Stimulated activated CD8-positive, alpha-beta memory T cell treated with anti-CD3 and anti-CD28 coated beads, Interleukin-4, amount 100 ng/mL, for 1 hour (primary cell): ENCODE data around the gene SOX6.

Experiments used
- DNase-seq, 2 donors: peaks; one replicate each; pipeline ENCODE4 v3.0.0-alpha.2; 2020; ENCODE audit warnings: low read depth in 2 of 2, low spot score in 1 of 2

The SOX6 gene

GRCh38 chr11:16365581-16366228 lies 9.4 kb upstream of the SOX6 start:
- no peak for DNase-seq

DNA sequence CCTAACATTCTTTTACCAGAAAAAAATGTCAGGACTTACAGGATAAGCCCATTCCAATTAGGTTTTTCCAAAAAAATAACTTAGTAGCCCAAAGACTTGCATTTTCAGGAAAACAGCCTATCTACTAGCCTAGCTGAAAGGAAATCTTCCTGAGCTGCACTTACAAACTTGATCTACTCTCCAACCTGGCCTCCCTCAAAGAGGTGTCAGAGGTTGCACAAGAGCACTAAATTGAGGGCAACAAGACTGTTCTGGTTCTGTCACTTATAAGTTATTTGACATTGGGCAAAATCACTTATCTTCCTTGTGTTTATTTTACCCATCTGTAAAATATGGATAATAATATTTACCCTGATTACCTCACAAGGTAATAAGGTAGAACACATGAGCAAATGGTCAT lies 7.9 kb upstream of the SOX6 start:
- DNase-seq = no peak

GRCh38 chr11:16363706-16364105 lies 7.4 kb upstream of the SOX6 start:
- no peak for DNase-seq

GRCh38 chr11:16361108-16361865 lies 4.9 kb upstream of the SOX6 start:
- DNase-seq = no peak

- DNase-seq = no peak
Measured at GRCh38 chr11:16359369-16359768, 3.0 kb upstream of the SOX6 start.

DNA sequence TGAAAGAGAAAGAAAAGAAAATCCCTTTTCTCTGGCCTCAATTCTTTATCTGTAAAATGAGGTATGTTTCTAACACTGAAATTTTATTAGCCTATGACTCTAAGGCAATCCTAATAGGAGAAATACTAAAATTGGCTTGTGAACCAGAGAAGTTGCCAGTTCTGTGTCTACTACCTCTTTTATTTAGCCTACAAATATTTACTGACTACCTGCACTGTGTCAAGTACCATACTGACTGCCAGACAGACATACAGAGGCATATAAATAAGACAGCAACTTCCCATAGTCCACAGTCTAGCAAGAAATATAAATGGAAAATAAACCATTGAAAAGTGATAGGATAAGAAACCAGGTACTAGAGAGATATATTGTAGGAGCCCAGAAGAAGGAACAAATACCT lies 2.4 kb upstream of the SOX6 start:
- no peak for DNase-seq

DNA sequence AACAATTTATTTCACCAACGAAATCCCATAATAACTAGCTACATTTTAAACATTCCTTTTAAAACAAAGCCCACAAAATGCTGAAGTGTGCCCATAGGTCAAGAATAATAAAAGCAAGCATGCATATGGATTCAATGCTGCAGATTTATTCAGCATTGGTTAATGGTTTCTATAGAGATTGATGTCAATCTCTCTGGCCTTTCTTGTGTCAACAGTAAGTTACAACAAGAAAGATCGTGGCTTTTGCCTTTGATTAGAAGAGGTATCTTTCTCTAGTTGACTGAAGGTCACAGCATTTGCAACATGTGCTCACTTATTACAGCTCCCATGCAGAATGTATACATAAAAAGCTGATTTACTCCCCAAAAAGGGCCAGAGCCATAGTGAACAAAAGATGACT lies 1.4 kb upstream of the SOX6 start:
- no peak for DNase-seq

DNA sequence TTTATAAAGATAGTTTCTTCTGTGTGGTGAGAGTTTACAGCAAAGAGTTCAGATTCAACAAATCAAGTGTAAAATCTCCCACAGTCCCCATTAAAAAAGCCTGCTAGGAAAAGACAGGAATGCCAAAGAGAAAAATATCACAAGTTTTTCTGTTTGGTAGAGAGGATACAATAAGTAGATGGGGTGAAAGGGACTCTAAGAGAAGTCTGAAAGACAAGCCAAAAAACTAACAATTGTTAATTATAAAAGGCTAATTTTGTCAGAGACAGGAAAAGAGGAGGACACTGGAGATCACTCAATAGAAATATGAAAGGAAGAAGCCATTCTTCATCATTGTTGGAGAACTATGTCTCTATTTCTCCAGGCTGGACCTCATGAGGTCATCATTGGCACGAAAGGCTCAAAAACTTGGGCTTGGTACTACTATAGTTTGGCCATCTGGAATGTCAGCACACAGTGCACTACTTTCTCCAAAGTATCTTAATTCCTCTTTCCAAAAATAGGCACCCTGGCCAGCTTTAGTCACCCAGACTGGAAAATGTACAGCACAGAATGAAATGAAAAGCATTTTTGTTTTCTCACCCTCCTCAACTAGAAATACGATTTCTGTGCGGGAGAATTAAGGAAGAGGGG lies 531 bp upstream of the SOX6 start:
- DNase-seq = no peak

- no peak for DNase-seq
Measured at GRCh38 chr11:16352707-16353106, 3.6 kb downstream of the SOX6 start.

DNA sequence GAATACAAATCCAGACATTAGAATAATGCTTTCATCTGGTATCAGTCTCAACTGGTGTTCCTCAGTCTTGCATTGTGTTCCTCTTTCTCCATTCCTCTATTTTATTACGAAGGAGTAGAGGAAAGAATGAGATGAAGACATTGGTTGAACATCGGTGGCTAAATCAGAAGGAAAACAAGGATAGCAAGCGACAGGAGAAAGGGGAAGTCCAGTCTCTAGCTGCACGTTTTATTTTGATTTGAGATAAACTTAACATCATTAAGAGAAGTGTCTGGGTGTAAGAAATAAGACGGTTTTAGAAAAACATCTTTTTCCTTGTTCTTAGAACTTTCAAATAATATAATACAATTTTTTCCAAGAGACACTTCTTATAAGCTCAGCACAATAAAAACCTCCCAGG lies 6.2 kb downstream of the SOX6 start:
- no peak for DNase-seq

DNA sequence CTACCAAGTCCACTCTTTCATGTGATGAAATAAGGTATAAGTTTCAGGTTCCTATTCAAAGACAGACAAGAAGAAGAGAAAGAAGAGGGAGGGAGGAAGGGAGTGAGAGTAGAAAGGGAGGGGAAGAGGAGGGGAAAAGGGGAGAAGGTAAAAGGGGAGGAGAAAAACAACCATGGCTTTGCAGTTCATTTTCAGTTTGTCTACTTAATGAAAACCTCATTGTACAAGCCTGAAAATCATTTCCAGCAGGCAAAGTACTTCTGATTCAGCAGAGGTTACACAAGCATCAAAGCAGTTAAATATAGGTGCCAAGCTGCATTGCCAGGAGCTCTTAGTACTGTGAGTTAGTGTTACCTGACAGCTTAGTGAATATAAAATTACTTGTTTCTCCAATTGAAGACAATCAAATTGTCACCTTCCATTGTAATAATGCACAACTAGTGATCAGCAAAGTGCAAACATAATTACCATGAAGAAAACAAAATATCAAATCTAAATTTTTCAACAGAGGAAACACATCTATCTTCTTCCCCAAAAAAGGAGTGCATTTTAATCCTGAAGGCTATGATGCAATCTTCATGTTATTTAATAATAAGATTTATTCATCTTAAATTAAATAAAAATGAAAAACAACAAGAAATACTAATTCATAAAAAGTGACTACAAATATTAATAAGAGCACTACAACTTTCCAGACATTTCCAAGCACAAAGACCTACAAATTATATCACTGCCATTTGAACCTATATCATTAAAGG lies 8.2 kb downstream of the SOX6 start:
- no peak for DNase-seq

GRCh38 chr11:16346975-16347374 lies 9.4 kb downstream of the SOX6 start:
- no peak for DNase-seq

GRCh38 chr11:16341853-16342252 lies 14.5 kb downstream of the SOX6 start:
- no peak for DNase-seq

DNA sequence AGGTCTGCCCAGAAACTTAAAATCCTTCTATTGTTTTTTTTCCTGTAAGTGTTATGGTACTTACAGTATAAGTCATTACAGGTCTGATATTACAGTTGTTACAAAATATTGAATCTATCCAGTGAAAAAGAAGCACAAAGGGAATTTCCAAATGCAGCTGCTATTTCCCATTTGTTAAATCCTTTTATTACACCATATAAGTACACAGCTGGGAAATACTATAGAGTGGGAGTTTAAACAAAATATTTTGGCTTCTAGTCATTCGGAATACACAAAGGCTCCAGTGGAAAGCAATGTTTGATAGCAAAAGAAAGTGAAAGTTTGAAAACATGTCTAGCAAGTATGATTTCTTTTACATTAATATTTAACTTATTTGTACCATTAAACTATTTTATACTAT lies 18.0 kb downstream of the SOX6 start:
- DNase-seq = no peak

- DNase-seq = no peak
Measured at GRCh38 chr11:16337421-16338213, 18.7 kb downstream of the SOX6 start.

DNA sequence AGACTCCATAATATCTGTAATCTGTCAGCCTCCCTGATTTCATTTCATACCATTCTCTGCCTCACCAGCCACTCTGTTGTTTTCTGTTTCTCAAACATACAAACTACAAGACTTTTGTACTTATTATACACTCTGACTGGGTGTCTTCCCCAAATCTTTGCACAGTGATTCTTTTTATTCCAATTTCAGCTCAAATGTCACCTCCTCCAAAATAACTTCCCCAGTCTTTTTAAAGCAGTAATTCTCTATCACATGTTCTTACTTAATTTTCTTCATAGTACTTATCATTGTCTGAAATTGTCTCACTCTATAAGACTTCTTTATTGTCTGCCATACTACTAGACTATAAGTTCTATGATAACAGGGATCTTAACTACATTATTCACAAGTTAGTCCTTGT lies 19.6 kb downstream of the SOX6 start:
- no peak for DNase-seq

DNA sequence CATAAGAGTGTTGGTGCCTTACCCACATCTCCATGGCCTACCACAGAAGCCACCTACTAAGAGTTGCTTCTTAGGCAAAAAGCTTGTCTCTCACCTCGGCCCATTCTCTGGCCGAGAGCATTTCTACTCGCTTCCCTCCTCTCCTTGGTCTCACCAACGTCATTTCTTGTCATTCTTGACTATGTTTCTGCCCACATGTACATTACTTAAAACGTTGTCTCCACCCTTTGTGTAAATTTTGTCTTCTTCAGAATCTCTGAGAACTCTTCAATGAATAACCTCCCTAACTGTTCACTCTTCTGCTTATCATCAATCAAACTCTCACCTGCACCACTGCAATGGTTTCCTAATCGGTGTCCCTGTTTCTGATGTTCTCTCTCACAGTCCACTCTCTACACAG lies 20.1 kb downstream of the SOX6 start:
- DNase-seq = no peak

- no peak for DNase-seq
Measured at GRCh38 chr11:16335236-16335962, 20.9 kb downstream of the SOX6 start.

DNA sequence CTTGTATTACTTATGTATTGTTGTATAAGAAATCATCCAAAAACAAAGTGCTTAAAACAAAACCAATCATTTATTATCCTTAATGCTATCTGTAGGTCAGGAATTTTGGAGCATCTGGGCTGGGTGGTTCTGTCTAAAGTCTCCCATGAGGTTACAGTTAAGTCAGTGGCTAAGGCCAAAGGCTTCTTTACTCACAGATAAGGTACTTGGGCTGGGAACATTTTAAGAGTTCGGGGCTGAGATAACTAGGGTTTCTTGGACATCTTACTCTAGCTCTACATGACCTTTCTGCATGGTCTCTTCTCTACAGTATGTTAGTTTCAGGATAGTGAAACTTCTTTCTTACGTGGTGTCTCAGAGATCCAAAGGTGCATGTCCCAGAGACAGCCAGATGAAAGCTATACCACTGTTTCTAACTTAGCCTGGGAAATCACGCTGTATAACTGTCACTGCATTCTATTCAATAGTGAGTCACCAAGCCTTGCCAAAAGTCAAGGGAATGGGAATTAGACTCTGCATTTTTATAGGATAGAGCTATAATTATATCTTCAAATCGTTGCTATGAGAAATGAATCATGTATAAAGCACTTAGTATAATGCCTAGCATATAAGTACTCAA lies 29.6 kb downstream of the SOX6 start:
- no peak for DNase-seq

DNA sequence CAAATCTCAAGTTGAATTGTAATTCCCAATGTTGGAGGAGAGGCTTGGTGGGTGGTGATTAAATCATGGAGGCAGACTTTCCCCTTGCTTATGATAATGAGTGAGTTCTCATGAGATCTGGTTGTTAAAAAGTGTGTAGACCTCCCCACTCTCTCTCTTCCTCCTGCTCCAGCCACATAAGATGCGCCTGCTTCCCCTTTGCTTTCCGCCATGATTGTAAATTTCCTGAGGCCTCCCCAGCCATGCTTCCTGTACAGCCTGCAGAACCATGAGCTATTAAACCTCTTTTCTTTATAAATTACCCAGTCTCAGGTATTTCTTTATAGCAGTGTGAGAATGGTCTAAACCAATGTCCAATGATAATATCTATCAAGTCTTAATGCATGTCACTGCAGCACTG lies 34.2 kb downstream of the SOX6 start:
- no peak for DNase-seq
